ENCODE data around the gene NUDT8.

DNA sequence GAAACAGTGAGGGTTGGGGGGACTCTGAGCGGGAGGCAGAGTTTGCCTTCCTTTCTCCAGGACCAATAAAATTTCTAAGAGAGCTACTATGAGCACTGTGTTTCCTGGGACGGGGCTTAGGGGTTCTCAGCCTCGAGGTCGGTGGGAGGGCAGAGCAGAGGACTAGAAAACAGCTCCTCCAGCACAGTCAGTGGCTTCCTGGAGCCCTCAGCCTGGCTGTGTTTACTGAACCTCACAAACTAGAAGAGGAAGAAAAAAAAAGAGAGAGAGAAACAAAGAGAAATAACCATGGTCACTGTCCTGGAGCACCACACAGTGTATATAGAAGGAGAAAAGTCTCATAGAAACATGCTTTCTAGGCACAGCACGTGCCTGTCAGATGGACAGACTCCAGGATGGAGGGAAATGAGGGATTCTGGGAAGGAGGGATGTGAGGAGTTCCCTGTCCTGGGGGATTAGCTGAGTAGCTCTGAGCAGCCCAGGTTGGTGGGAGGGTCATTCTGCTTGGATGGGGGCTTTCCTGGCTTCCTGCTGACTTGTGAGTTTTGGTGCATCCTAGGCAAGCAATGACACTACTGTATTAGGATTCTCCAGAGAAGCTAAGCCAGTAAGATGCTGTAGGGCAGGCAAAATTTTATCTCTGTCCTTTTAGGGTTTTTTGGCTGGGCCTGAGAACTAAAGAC is 43.0 kb downstream of the NUDT8 start:
- TF ChIP-seq EP300 (IDR thresholded peaks at IDR 0.05): no peak
- TF ChIP-seq, protein P1, sequence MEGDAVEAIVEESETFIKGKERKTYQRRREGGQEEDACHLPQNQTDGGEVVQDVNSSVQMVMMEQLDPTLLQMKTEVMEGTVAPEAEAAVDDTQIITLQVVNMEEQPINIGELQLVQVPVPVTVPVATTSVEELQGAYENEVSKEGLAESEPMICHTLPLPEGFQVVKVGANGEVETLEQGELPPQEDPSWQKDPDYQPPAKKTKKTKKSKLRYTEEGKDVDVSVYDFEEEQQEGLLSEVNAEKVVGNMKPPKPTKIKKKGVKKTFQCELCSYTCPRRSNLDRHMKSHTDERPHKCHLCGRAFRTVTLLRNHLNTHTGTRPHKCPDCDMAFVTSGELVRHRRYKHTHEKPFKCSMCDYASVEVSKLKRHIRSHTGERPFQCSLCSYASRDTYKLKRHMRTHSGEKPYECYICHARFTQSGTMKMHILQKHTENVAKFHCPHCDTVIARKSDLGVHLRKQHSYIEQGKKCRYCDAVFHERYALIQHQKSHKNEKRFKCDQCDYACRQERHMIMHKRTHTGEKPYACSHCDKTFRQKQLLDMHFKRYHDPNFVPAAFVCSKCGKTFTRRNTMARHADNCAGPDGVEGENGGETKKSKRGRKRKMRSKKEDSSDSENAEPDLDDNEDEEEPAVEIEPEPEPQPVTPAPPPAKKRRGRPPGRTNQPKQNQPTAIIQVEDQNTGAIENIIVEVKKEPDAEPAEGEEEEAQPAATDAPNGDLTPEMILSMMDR (IDR thresholded peaks at IDR 0.05): no peak
